Ascending aorta (tissue), 2 donors: ENCODE data around the gene ACTMAP. TPM values are rescaled to one million over a fixed set of nuclear protein-coding genes. Genes with fewer than 3 reads are reported as not detected.
A peak's percentile ranks its signal among the peaks of the same experiment; 100 is the strongest.

ENCODE experiments used
- DNase-seq, 2 donors: peaks; one replicate each; pipeline ENCODE4 v3.0.0-alpha.2; 2019; ENCODE audit warnings: low spot score in 2 of 2
- H3K27ac ChIP-seq, 2 donors: fragments of 200-600 bp; sonication (generic); one replicate each; pipeline ENCODE4 v1.5.1; 2016 to 2017; ENCODE audit warnings: mild to moderate bottlenecking in 1 of 2
- H3K27me3 ChIP-seq: fragments of 200-600 bp; sonication (generic); one replicate; pipeline ENCODE4 v1.5.1; 2017
- H3K36me3 ChIP-seq, 2 donors: fragments of 200-600 bp; sonication (generic); one replicate each; pipeline ENCODE4 v1.5.1; 2016
- H3K4me1 ChIP-seq, 2 donors: fragments of 200-600 bp; sonication (generic); one replicate each; pipeline ENCODE4 v1.5.1; 2016 to 2017; ENCODE audit warnings: mild to moderate bottlenecking in 1 of 2
- H3K4me3 ChIP-seq, 2 donors: fragments of 200-600 bp; sonication (generic); one replicate each; pipeline ENCODE4 v1.5.1; 2016 to 2017; ENCODE audit warnings: mild to moderate bottlenecking in 1 of 2
- H3K9me3 ChIP-seq, 2 donors: fragments of 200-600 bp; sonication (generic); one replicate each; pipeline ENCODE4 v1.5.1; 2016
- intact Hi-C: fragments of 100-400 bp; cut with DNase I; formaldehyde crosslinking; loops from one replicate; pipeline ENCODE4 v1.15.1; 2023
- total RNA-seq: library from RNA; depleted of rRNA; stranded (reverse); fragments of >200 nt; gene quantifications from one replicate; pipeline ENCODE4 v1.1.0, GENCODE V29; 2016
- TF ChIP-seq, protein P1 (sequence below), 3 experiments: fragments of 200-600 bp in 2 of 3; fragments of 450-650 bp in 1 of 3; sonication (generic) in 2 of 3; IDR thresholded peaks; one replicate each; pipeline ENCODE4 v1.5.1; 2016 to 2019; ENCODE audit warnings: antibody characterized with exemption in 3 of 3, mild to moderate bottlenecking in 1 of 3, moderate library complexity in 1 of 3

The ACTMAP gene
- total RNA-seq, 1 donor from 2014 or later: 8.3 TPM

DNA sequence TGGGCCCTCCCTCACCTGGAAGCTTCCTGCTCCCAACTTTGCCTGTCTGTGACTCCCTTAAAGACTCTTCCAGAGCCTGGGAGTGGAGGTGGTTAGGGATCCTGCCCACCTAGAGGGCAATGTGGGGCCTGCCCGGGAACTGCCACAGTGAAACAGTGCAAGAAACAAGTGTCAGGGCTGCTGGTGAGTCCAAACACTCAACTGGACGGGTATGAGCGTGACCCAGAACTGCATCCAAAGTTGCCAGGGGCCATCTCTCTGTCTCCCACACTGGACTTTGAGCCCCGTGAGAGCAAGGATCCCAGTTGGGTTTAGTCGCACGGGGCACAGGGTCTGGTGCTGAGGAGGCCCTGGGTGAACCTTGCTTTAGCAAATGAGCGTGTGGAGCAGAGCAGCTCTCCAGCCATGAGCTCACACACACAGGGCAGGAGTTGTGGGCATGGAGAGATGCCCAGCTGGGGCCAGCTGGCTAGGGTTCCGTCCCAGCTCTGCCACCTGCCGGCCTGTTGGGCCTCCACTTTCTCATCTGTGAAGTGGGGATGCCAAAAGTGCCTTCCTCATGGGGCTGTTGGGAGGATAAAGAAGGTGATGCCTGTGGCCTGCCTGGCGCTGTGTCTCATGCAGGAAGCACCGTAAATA, 57.0 kb downstream of the ACTMAP start:
- DNase-seq: no peak
- intact Hi-C loops: loop anchor here (5.0 kb wide), 1 partner anchor 41 kb away; no protein-coding TSS in a partner anchor
- Histone ChIP-seq H3K36me3 (peaks cover 8 to 18% of the 10 kb centered on the region in 2 donors), H3K27ac (no peak overlapping the region), H3K4me1 (peaks cover 6 to 12% of the 10 kb centered on the region in 2 donors), H3K9me3 (no peaks in the 10 kb centered on the region), H3K4me3 (no peak overlapping the region), H3K27me3 (no peaks in the 10 kb centered on the region)
- TF ChIP-seq, protein P1, sequence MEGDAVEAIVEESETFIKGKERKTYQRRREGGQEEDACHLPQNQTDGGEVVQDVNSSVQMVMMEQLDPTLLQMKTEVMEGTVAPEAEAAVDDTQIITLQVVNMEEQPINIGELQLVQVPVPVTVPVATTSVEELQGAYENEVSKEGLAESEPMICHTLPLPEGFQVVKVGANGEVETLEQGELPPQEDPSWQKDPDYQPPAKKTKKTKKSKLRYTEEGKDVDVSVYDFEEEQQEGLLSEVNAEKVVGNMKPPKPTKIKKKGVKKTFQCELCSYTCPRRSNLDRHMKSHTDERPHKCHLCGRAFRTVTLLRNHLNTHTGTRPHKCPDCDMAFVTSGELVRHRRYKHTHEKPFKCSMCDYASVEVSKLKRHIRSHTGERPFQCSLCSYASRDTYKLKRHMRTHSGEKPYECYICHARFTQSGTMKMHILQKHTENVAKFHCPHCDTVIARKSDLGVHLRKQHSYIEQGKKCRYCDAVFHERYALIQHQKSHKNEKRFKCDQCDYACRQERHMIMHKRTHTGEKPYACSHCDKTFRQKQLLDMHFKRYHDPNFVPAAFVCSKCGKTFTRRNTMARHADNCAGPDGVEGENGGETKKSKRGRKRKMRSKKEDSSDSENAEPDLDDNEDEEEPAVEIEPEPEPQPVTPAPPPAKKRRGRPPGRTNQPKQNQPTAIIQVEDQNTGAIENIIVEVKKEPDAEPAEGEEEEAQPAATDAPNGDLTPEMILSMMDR (IDR thresholded peaks at IDR 0.05): no peak

DNA sequence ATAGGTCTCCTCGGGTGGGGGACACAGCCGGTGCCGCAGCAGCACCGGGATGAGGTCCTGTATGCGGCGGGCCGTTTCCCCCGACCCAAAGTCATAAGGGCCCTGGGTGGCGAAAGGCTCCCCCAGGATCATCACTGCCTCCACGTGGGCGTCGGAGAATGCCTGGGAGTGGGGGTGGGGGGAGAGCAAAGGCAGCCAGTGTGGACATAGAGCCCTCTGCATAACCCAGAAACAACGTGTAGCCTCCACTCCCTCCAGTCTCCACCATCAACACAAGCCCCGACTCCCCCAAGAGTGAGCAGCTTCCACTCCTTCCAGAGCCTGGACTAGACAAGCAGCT, 58.1 kb downstream of the ACTMAP start:
- H3K27me3 ChIP-seq: no peaks in the 10 kb centered on the region
- peaks cover 8 to 18% of the 10 kb centered on the region in 2 donors for H3K36me3 ChIP-seq
- peaks cover 6 to 22% of the 10 kb centered on the region in 2 donors for H3K4me1 ChIP-seq
- no peak overlapping the region for H3K4me3 ChIP-seq
- H3K27ac ChIP-seq: peak overlapping the region in 1 of 2 donors; percentile 93
- intact Hi-C loops: loop anchor here (5.0 kb wide), 1 partner anchor 40 kb away; no protein-coding TSS in a partner anchor
- DNase-seq: no peak
- no peaks in the 10 kb centered on the region for H3K9me3 ChIP-seq
- TF ChIP-seq, protein P1 (IDR thresholded peaks at IDR 0.05): no peak

DNA sequence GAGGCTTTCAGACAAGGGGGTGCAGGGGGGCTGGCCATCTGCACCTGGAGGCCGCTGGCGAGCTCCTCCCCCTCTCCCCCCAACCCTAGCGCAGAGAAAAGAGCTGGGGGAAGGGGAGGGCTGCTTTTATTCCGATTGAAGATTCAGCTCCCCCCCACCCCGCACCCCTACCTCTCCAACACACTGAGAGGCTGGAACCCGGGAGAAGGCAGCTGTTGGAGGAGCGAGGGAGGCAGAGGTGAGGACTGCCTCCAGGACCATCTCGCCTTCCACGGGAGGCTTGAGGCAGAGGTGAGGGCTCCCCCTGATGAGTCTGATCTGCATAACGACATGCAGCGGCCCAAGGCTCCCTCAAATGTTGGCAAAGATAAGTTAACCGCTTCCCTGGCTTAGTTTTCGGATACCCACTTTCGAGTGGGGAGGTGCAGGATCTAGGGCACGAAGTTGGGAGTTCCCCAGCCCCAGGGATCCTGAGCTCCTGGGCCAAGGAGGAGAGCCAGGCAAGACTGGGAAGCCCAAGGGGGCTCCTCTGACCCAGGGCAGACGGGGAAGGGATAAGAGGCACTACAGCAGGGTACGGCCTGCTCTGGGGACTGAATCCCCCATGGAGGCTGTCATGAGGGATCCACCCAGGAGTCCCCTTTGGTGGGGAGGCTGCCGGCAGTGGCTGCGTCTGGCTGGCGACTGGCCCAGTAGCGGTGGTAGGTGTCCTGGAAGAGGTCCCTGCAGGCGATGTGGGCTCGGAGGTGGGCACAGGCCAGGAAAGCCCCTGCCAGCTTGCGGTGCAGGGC, 58.7 kb downstream of the ACTMAP start:
- TF ChIP-seq, protein P1 (IDR thresholded peaks at IDR 0.05): no peak
- H3K36me3 ChIP-seq: peaks cover 11 to 23% of the 10 kb centered on the region in 2 donors
- no peak for DNase-seq
- intact Hi-C loops: loop anchor here (5.0 kb wide), 1 partner anchor 39 kb away; no protein-coding TSS in a partner anchor
- no peaks in the 10 kb centered on the region for H3K9me3 ChIP-seq
- H3K27ac ChIP-seq: peak overlapping the region; percentile 89 to 93
- no peaks in the 10 kb centered on the region for H3K27me3 ChIP-seq
- H3K4me3 ChIP-seq: peak overlapping the region; percentile 84 to 86
- peaks cover 6 to 24% of the 10 kb centered on the region in 2 donors for H3K4me1 ChIP-seq

Other genes starting within 250 kb of the ACTMAP start
- gene SHKBP1, start 173.6 kb downstream of the ACTMAP start, total RNA-seq: 192 TPM
- 691 TPM for gene LTBP4, start 149.1 kb downstream of the ACTMAP start, total RNA-seq
- 360 TPM for gene NUMBL, start 59.8 kb downstream of the ACTMAP start, total RNA-seq
- gene COQ8B, start 33.6 kb downstream of the ACTMAP start, total RNA-seq: 33.3 TPM
- gene ITPKC, start 33.4 kb downstream of the ACTMAP start, total RNA-seq: 60.7 TPM
- 154 TPM for gene SNRPA, start 726 bp upstream of the ACTMAP start, total RNA-seq
- gene MIA, start 25.0 kb upstream of the ACTMAP start, total RNA-seq: not detected
- gene RAB4B, start 27.8 kb upstream of the ACTMAP start, total RNA-seq: 56.8 TPM
- gene EGLN2, start 48.7 kb upstream of the ACTMAP start, total RNA-seq: 149 TPM
- not detected for gene CYP2A6, start 100.0 kb upstream of the ACTMAP start, total RNA-seq
- not detected for gene CYP2A7, start 131.8 kb upstream of the ACTMAP start, total RNA-seq
- not detected for gene CYP2B6, start 240.8 kb upstream of the ACTMAP start, total RNA-seq